CD4-positive, alpha-beta T cell treated with Interleukin-12 subunit alpha and Interleukin-12 subunit beta, for 1 hour (primary cell): ENCODE data around the gene SIRT3.

Experiments
- DNase-seq: peaks from one replicate; pipeline ENCODE4 v3.0.0-alpha.2; 2020

The SIRT3 gene

GRCh38 chr11:270451-271318 is 34.5 kb upstream of the SIRT3 start:
- DNase-seq, result no peak

DNA sequence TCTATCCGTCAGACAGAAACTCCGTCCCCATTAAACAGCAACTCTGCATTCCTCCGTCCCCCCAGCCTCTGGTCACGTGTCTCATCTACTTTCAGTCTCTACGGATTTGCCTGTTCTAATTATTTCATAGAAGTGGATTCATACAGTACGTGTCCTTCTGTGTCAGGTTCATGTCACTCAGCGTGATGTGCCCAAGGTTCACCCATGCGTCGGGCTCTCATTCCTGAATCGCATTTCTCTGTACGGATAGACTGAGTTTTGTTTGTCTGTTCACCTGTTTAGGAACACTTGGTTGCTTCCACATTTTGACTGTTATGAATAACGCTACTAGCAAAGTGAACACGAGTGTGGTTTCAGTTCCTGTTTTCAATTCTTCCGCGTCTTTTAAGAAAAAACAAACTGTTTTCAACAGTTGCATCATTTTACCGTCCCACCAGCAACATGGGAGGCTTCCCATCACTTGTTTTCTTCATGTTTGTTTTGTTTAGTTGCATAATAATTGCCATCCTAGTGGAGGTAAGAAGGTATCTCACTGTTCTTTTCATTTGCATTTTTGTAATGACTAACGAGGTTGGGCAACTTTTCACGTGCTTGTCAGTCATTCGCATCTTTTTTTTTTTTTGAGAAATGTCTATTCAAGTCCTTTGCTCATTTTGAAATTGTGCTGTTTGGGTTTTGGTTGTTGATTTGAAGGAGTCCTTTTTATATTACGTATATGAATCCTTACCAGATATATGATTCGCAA is 33.2 kb upstream of the SIRT3 start:
- DNase-seq, result peak; percentile 75

- peak; percentile 65 for DNase-seq
These were observed 32.6 kb upstream of the SIRT3 start for GRCh38 chr11:268716-269145.

- peak; percentile 65 for DNase-seq
These were observed 31.4 kb upstream of the SIRT3 start for GRCh38 chr11:267491-267994.

DNA sequence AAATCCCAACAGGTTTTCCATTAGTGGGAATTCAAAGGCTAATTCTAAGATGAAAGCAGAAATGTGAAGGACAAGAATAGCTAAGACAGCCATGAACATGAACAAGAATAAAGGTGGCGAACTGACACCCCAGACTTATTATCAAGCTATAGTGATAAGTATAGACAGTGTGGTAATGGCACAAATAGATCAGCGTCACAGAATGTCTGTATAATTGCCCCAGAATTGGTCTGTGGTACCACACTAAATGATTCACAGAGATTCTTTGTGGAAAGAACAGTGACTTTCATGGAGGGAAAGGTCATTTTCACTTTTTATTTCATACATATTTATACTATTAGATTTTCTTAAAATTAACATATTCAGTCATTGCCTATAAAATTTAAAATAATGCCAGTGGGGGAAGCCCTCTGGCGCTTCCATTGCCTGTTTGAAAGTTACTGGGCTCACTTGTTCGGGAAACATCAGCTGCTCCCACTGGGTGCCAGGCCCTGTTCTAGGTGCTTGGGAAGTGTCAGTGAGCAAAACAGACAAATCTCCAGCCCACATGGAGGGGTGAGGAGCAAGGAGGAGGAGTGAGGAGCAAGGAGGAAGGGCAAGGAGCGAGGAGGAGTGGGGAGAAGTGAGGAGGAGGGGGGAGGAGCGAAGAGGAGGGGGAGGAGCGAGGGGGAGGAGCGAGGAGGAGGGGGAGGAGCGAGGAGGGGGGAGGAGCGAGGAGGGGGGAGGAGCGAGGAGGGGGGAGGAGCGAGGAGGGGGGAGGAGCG is 30.7 kb upstream of the SIRT3 start:
- peak; percentile 47 for DNase-seq

DNA sequence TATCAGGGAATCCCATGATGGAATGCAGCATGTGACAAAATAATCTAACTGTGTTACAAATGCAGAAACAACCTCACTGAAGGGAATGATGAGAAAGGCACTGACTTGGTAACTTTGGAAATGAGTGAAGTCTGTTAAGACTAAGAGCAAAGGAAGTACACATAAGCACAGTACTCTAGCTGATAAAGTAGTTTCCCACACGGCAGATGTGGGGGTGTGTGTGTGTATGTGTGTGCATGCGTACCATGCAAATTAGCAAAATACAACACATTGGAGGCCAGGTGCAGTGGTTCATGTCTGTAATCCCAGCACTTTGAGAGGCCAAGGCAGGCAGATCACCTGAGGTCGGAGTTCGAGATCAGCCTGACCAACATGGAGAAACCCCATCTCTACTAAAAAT is 25.5 kb upstream of the SIRT3 start:
- no peak for DNase-seq

- DNase-seq, result no peak
These were observed 23.3 kb upstream of the SIRT3 start for GRCh38 chr11:259413-259812.

GRCh38 chr11:257766-258493 is 21.8 kb upstream of the SIRT3 start:
- DNase-seq, result no peak

GRCh38 chr11:256952-257737 is 21.0 kb upstream of the SIRT3 start:
- no peak for DNase-seq

DNA sequence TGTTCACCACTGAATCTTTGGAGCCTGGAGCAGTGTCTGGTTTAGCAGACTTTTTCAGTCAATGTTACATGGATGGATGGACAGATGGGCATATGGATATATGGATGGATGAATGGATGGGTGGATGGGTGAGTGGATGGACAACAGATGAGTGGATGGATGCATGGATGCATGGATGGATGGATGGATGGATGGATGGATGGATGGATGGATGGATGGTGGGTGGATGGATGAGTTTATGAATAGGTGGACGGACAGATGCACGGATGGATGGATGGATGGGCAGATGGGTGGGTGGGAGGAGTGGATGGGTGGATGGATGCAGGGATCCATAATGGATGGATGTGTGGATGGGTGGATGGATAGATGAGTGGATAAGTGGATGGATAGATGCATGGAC is 19.7 kb upstream of the SIRT3 start:
- no peak for DNase-seq

- DNase-seq, result no peak
These were observed 19.0 kb upstream of the SIRT3 start for GRCh38 chr11:255176-255575.

- no peak for DNase-seq
These were observed 17.7 kb upstream of the SIRT3 start for GRCh38 chr11:253886-254270.

DNA sequence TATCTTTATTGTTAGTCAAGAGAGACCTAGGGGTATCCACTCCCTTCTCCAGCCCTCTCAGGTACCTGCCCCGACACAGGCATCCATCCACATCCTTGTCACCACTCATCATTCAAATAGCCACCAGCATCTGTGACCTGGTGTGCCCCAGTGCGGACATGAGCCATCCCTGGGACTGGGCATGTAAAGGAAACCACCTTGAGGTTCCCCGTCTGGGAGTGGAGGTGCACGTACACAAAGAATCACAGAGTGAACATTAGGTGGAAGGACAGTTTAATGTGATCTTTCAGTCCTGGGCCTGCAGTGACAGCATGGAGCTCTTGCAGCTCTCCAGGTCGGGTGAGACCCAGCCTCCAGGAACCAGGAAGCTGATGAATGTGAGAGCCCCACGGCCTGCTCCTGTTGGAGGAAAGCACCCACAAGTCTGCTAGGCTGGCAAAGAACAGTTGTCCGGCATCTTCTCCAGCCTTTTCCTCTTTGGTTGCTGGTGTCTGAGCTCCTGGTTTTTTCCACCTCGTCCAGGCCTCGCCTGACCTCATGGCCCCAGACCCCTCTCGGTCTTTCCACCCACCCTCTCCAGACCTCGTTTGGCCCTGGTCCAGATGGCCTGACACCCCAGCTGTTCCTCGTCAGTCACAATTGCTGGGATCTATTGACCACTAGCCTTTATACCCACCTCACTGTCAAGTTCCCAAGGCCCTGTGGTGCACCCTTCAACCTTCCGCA is 17.2 kb upstream of the SIRT3 start:
- DNase-seq, result no peak

DNA sequence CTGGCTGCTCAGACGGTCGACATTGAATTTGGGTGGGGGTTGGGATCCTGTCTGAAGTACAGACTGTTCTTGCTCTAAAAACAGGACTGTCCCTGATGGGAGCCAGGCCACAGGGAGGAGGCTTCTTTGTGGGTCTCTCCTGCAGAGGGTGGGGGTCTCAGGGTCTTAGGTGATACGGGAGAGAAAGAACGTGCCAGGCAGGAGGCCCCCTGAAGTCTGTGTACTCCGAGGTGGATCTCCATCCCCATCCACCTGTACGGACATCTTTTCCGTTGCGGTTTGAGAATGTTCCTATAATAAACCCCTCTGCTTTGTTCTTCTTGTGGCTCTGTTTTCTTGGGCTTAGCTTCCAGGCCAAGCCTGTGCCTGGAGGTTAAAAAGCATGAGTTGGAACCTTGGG is 16.5 kb upstream of the SIRT3 start:
- no peak for DNase-seq

DNA sequence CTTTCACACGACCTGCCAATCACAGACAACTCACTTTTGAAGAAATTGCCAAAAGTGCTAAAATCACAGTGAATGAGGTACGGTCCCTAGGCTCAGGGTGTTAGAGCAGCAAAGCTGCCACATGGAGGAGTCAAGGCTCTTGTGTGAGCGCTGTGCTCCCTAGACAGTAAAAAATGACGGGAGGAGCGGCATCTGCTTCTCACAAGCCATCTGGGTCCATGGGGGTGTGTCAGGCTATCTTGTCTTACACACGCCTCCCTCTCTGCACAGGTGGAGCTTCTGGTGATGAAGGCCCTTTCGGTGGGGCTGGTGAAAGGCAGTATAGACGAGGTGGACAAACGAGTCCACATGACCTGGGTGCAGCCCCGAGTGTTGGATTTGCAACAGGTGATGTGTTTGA is 15.4 kb upstream of the SIRT3 start:
- DNase-seq, result no peak

DNA sequence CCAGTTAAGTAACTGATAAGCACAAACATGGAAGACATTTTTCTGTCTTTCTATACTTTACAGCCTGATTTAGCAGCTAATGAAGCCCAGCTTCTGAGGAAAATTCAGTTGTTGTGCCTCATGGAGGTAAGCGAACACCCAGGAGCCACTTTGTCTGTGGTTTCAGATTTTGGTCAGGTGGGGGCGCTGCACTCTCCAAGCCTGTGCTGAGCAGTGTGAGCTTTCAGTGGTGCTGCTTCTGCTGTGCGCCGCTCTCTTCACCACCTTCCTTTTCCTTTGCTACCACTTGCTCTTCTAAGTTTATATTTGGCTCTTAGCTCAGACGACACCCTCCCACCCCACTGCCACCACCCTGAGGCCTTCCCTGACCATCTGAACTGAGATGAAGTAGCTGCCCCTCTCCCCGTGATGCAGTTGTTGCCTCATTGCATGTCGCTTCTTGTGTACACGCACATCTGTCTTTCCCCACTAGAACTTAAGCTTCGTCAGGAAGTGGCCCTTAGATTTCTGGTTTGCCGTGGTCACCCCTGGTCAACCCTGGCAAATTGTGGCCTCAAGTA is 14.7 kb upstream of the SIRT3 start:
- peak; percentile 84 for DNase-seq

GRCh38 chr11:250274-250673 is 14.1 kb upstream of the SIRT3 start:
- no peak for DNase-seq

DNA sequence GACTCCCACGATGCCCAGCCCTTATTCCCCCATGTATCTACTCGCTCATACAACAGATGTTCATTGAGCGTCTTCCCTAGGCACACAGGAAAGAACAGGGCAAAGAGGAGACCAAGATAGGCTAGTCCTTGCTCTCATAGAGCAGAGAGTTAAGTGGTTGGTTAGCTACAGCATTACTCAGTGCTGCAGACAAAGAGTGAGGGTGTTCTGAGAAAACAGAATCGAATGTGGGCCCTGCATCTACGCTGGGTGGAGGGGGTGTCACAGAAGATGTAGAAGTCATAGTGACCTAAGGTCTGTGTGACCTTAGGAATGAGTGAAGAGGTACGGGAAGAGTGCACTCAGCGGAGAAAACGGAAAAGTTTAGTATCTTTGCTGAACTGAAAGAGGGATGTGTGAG is 12.9 kb upstream of the SIRT3 start:
- no peak for DNase-seq

GRCh38 chr11:244376-244775 is 8.2 kb upstream of the SIRT3 start:
- DNase-seq, result no peak

GRCh38 chr11:241634-242033 is 5.5 kb upstream of the SIRT3 start:
- DNase-seq, result no peak

DNA sequence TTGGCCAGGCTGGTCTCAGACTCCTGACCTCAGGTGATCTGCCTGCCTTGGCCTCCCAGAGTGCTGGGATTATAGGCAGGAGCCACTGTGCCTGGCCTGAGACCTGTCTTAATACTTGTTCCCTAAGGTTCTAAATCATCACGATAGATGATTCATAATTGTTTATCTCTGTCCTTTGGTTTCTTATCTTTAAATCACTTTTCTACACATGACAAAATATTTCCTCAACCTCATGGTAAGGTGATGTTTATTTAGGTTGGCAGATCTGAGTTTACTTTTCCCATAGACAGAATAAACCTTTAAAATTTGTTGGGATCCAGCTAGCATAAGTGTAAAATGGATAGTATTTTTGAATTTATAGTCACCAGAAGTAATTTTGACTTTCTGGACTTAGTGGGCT is 4.2 kb upstream of the SIRT3 start:
- DNase-seq, result no peak
